D721Med (cell line): ENCODE results near the gene GPR107.

Experiments
- DNase-seq: peaks from one replicate; pipeline ENCODE4 v3.0.0; 2011; ENCODE audit warnings: low spot score; ENCODE audit not compliant: insufficient read length
- FAIRE-seq: peaks from 2 replicates; lab custom pipeline; 2011; peaks lifted over from hg19 to GRCh38; lab: Jason Lieb, UNC
- TF ChIP-seq, protein P1 (sequence below): IDR thresholded peaks from 2 replicates; pipeline ENCODE4 v1.5.1; 2012; ENCODE audit warnings: mild to moderate bottlenecking, control low read depth; ENCODE audit not compliant: insufficient read depth; ENCODE audit errors: missing control alignments

The GPR107 gene

DNA sequence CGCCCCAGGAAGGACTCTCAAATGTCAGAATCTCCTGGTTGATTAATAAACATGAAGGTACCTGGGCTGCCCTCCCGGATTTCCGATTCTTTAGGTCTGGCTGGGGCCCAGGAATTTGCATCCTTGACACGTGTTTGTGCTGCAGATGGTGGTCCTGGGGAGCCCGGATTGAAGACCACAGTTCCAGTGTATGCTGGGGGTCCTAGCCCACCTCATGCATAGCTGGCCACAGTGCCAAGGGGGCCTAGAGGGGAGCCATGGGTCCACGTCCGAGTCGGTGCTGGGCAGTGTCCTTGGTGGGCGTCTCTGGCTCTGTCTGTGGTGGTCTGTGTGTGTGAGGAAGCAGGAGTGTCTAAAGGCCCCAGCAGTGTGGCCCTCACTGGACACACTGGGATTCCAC is 121.6 kb downstream of the GPR107 start:
- no peak for DNase-seq
- FAIRE-seq, result no peak
- TF ChIP-seq, protein P1, sequence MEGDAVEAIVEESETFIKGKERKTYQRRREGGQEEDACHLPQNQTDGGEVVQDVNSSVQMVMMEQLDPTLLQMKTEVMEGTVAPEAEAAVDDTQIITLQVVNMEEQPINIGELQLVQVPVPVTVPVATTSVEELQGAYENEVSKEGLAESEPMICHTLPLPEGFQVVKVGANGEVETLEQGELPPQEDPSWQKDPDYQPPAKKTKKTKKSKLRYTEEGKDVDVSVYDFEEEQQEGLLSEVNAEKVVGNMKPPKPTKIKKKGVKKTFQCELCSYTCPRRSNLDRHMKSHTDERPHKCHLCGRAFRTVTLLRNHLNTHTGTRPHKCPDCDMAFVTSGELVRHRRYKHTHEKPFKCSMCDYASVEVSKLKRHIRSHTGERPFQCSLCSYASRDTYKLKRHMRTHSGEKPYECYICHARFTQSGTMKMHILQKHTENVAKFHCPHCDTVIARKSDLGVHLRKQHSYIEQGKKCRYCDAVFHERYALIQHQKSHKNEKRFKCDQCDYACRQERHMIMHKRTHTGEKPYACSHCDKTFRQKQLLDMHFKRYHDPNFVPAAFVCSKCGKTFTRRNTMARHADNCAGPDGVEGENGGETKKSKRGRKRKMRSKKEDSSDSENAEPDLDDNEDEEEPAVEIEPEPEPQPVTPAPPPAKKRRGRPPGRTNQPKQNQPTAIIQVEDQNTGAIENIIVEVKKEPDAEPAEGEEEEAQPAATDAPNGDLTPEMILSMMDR, result no peak

DNA sequence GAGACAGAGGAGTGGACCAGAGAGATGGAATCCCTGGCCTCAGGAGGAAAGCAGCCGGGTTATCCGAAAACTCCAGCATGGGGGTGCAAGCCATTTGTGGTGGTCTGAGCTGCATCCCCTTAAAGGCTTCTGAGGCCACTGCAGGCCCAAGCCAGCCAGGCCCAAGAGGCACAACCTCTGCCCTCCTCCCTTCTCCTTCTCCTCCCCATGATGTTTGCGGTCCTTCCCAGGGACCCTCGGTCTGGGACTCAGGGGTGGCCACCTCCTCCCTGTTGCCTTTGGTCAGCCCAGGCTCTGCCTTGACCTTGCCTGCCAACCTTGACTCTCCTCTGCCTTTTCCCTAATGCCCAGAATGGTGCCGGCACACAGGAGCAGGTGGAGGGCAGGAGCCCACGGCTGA is 123.1 kb downstream of the GPR107 start:
- DNase-seq, result no peak
- TF ChIP-seq, protein P1, result no peak
- FAIRE-seq, result no peak

DNA sequence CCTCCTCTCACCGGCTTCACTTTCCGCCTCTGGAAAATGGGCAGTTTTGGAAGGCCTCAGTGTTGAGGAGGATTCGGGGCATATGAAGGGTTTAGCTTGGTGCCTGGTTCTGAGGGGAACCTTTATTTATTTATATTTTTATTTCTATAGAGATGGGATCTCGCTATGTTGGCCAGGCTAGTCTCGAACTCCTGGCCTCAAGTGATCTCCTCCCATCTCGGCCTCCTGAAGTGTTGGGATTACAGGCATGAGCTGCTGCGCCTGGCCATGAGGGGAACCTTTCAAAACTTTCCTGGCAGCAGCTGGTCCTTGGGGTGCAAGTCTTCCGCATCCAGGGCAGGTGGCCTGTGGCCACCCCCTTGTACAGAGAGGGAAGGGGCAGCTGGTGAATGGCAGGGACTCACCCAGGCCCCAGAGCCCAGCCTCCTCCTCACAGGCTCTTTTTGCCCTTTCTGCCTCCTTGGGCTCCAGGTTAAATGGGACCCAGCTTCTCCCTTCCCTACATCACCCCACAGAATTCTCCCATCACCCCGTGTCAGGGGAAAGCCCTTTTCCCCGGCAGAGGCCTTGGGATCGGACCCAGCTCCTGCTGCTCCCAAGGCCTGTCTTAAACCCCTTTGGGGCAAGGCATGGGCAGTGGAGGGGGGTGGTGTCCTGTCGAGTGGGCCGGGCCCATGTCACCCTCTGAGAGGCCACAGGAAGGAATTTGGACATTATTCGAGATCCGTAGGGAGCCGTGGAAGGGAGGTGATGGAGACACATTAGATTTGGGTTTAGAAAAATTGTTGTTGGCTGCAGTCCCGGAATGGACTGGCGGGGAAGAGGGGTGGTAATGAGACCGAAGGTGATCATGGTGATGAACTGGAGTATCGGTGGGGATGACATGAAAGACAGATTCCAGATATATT is 124.4 kb downstream of the GPR107 start:
- TF ChIP-seq, protein P1, result no peak
- FAIRE-seq (no peak), DNase-seq (no peak)

GRCh38 chr9:130179331-130179907 is 125.7 kb downstream of the GPR107 start:
- TF ChIP-seq, protein P1, result no peak
- FAIRE-seq (no peak), DNase-seq (no peak)

GRCh38 chr9:130180516-130180915 is 126.8 kb downstream of the GPR107 start:
- FAIRE-seq (no peak), DNase-seq (no peak)
- TF ChIP-seq, protein P1, result no peak

DNA sequence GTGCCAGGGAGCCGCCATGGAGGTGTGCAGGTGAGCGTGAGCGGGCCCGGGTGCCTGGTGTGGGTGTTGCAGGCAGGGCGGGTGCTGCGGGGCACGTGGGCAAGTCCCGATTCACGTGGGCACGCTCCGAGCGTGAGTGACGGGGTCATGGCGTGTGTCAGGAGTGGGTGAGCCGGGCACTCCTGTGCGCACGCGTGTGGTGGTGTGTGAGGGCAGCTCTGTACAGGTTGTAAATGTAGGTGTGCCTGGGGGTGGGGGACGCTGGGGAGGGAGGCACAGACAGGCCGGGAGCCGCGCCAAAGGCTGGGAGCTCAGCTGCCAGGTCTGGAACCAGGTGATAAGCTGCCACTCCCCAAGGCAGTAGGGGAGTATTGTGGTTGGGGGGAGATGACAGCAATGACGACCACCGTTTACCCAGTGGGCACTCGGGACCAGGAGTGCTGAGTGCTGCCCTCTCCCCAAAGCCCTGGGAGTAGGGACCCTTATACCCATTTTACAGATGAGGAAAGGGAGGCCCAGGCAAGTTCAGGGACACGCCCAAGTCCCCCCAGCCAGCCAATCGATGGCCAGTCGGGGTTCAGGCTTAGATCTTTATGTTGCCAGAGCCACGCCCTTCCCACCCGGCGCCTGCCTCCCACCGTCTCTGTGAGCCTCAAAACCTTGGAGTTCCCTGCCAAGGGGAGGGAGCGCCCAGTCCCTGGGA is 128.1 kb downstream of the GPR107 start:
- TF ChIP-seq, protein P1, result no peak
- DNase-seq, result no peak

More for the DNA sequence above, 128.1 kb downstream of the GPR107 start:
- no peak for FAIRE-seq
